Fibroblast of the aortic adventitia (primary cell): ENCODE results near the gene KRTAP10-4. TPM values are rescaled to one million over a fixed set of nuclear protein-coding genes. Genes with fewer than 3 reads are reported as not detected.
"Not testable (repeated sequence)": the region's sequence is repeated elsewhere in the genome, so short reads cannot be mapped to it uniquely, and the experiment has no call there.

Source experiments
- DNase-seq: peaks from one replicate; pipeline ENCODE4 v3.0.0-alpha.2; 2010; ENCODE audit warnings: low read depth
- H3K4me3 ChIP-seq: 2 replicates; pipeline ENCODE4 v1.5.1; 2011; ENCODE audit warnings: low read depth, mild to moderate bottlenecking, control low read depth, low read length, moderate library complexity
- total RNA-seq: library from RNA; depleted of rRNA; stranded (reverse); fragments of >200 nt; gene quantifications from 2 replicates; pipeline ENCODE4 v1.2.3, GENCODE V29; 2012; ENCODE audit warnings: low replicate concordance
- TF ChIP-seq, protein P1 (sequence below): IDR thresholded peaks from 2 replicates; pipeline ENCODE4 v1.5.1; 2011; ENCODE audit warnings: mild to moderate bottlenecking, low read length, control low read depth, inconsistent platforms; ENCODE audit not compliant: insufficient read depth

Gene KRTAP10-4, protein sequence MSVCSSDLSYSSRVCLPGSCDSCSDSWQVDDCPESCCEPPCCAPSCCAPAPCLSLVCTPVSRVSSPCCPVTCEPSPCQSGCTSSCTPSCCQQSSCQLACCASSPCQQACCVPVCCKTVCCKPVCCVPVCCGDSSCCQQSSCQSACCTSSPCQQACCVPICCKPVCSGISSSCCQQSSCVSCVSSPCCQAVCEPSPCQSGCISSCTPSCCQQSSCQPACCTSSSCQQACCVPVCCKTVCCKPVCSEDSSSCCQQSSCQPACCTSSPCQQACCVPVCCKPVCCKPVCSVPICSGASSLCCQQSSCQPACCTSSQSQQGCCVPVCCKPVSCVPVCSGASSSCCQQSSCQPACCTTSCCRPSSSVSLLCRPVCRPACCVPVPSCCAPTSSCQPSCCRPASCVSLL
- not detected in 2 replicates for total RNA-seq

DNA sequence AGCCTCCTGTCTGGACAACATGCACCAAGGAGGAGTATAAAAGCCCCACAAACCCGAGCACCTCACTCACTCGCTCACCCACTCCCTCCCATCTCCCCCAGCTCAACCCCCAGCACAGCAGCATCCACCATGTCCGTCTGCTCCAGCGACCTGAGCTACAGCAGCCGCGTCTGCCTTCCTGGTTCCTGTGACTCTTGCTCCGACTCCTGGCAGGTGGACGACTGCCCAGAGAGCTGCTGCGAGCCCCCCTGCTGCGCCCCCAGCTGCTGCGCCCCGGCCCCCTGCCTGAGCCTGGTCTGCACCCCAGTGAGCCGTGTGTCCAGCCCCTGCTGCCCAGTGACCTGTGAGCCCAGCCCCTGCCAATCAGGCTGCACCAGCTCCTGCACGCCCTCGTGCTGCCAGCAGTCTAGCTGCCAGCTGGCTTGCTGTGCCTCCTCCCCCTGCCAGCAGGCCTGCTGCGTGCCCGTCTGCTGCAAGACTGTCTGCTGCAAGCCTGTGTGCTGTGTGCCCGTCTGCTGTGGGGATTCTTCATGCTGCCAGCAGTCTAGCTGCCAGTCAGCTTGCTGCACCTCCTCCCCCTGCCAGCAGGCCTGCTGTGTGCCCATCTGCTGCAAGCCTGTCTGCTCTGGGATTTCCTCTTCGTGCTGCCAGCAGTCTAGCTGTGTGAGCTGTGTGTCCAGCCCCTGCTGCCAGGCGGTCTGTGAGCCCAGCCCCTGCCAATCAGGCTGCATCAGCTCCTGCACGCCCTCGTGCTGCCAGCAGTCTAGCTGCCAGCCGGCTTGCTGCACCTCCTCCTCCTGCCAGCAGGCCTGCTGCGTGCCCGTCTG lies at the start of gene KRTAP10-4:
Gene KRTAP10-4, plus strand, starts transcription at position 100 of the 827 bp plus-strand sequence. Its CDS starts 30 bp downstream, at position 130.
- not testable (repeated sequence) for DNase-seq, H3K4me3 ChIP-seq

DNA sequence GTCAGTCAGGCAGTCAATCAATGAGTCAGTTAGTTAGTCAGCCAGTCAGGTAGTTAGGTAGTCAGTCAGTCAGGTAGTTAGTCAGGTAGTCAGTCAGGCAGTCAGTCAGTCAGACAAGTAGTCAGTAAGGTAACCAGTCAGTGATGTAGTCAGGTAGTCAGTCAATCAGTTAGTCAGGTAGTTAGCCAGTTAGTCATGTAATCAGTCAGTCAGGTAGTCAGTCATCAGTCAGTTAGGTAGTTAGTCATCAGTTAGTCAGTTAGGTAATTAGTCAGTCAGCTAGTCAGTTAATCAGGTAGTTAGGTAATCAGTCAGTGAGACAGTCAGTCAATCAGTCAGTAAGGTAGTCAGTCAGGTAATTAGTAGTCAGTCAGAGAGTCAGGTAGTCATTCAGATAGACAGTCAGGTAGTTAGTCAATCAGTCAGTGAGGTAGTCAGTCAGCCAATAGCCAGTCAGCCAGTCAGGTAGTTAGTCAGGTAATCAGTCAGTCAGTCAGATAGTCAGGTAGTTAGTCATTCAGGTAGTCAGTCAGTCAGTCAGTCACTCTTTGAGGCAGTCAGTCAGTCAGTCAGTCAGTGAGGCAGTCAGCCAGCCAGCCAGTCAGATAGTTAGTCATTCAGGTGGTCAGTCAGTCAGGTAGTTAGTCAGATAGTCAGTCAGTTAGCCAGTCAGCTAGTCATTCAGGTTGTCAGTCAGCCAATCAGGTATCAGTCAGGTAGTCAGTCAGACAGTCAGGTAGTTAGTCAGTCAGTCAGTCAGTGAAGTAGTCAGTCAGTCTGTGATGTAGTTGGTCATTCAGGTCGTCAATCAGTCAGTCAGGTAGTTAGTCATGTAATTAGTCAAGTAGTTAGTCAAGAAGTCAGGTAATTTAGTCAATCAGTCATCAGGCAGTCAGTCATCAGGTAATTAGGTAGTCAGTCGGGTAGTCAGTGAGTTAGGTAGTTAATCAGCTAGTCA lies 48.8 kb upstream of the KRTAP10-4 start:
- TF ChIP-seq, protein P1, sequence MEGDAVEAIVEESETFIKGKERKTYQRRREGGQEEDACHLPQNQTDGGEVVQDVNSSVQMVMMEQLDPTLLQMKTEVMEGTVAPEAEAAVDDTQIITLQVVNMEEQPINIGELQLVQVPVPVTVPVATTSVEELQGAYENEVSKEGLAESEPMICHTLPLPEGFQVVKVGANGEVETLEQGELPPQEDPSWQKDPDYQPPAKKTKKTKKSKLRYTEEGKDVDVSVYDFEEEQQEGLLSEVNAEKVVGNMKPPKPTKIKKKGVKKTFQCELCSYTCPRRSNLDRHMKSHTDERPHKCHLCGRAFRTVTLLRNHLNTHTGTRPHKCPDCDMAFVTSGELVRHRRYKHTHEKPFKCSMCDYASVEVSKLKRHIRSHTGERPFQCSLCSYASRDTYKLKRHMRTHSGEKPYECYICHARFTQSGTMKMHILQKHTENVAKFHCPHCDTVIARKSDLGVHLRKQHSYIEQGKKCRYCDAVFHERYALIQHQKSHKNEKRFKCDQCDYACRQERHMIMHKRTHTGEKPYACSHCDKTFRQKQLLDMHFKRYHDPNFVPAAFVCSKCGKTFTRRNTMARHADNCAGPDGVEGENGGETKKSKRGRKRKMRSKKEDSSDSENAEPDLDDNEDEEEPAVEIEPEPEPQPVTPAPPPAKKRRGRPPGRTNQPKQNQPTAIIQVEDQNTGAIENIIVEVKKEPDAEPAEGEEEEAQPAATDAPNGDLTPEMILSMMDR, result no peak
- no peak for DNase-seq
- H3K4me3 ChIP-seq, result no peak overlapping the region

DNA sequence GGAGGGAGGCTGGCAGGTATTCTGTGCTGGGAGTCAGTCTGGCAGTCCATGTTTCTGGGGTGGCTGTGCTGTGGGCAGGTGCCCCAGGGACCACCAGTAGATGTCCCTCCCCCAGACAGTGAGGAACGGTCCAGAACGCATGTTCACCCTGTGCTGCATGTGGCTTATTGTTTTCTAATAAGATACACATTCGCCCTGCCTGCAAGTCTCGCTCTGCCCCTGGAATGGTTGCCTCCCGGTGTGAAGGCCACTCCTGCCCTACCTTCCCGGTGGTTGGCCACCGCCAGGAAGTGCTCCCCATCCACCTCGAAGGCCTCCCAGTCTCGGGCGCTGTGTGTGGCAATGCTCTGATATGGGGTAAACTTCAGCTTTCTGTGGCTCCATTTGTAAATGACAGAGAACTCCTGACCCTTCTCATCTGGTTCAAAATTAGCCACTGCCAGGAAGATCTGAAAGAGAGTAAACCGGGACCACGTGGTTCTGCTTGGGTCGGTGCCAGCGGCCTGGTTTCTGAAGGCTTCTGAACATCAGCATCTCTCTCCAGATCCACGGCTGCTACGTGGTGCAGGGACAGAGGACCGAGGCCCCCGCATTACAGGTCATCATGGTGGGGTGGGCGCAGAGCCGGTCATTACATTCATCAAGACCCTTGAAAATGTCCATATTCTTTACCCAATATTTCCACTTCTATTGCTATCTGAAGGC lies 48.0 kb upstream of the KRTAP10-4 start:
- H3K4me3 ChIP-seq, result no peak overlapping the region
- TF ChIP-seq, protein P1, result no peak
- no peak for DNase-seq

DNA sequence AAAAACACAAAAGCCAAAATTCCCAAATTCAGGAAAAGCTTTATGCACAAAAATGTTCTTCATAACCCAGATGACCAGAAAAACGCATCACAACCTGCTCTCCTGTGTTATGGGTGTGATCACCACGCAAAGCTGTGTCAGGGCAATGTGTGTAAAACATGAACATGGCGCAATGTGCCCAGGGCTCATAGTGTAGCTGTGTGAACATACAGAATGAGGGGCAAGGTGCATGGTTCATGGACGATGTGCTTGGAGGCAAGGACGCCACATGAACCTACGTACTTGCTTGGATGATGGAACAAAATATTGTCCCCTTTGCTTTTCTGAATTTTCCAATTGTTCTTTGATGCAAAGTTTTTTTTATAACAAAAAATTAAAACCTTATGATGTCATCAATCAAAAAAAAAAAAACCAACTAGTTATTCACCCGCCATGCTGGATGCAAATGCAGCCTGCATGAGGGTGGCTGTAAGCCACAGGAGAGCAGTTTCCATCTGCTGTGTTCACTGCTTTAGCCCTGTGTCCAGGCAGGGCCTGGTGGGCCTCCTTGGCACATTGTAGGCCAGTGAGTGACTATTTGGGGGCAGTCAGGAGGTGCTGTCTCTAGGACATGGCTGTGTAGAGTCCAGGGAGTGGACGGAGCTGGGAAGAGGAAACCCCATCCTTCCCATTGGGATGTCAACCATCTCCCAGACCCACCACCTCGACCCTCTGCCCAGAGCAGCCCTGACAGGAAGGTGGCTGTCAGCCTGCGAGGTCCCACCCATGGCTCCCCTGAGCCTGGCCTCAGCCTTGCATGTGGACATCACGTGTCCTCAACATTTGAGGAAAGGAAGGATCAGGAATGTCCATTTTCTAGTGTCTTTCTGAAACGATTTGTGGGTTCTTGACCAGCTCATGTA lies 47.2 kb upstream of the KRTAP10-4 start:
- no peak overlapping the region for H3K4me3 ChIP-seq
- no peak for DNase-seq
- TF ChIP-seq, protein P1, result no peak

DNA sequence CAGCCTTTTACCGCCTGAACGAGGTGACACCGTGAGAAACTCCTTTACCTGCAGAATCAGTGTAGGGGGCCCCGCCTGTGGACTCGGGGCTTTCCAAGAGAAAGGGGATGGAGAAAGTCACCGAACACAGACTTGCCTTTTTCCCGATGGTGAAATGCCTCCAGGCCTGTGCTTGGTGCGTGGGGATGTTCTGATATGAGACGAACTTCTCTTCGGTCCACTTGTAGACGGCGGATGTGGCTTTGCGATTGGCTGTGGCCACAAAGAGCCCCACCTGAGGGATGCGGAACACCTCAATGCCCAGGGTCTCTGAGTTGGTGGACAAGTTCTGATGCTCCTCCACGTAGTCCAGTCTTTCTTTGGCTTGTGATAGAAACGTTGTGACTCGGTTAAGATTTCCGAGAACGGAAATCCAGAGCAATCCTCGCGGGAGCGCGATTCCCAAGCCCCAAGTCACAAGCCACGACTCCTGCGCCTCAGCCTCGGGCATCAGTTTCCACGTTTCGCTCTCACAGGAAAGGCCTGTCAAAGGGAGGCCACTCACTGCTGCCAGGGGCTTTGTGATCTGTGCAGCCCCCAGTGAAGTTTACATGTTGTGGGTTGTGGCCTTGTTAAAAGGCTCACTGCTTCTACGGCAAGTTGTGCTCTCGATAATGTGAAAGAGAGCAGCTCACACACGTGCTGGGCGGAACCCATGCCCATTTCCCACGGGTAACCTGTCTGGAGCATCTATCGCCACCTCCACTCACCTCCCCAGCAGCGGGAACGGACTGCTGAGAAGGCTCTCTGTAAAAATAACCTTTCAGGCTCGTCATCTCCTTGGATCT lies 46.2 kb upstream of the KRTAP10-4 start:
- no peak overlapping the region for H3K4me3 ChIP-seq
- TF ChIP-seq, protein P1, result no peak
- DNase-seq, result no peak
